GM18519 (cell line): Measurements from ENCODE around the gene ANKRD26.
A peak's percentile ranks its signal among the peaks of the same experiment; 100 is the strongest.
"Not testable (repeated sequence)": the region's sequence is repeated elsewhere in the genome, so short reads cannot be mapped to it uniquely, and the experiment has no call there.

Experiments used
- ATAC-seq: cut with Tn5 transposase; IDR thresholded peaks from one replicate; pipeline ENCODE4 v1.9.1; 2021; ENCODE audit warnings: mild to moderate bottlenecking, moderate library complexity; ENCODE audit not compliant: unreplicated experiment, low FRiP score

Gene ANKRD26

DNA sequence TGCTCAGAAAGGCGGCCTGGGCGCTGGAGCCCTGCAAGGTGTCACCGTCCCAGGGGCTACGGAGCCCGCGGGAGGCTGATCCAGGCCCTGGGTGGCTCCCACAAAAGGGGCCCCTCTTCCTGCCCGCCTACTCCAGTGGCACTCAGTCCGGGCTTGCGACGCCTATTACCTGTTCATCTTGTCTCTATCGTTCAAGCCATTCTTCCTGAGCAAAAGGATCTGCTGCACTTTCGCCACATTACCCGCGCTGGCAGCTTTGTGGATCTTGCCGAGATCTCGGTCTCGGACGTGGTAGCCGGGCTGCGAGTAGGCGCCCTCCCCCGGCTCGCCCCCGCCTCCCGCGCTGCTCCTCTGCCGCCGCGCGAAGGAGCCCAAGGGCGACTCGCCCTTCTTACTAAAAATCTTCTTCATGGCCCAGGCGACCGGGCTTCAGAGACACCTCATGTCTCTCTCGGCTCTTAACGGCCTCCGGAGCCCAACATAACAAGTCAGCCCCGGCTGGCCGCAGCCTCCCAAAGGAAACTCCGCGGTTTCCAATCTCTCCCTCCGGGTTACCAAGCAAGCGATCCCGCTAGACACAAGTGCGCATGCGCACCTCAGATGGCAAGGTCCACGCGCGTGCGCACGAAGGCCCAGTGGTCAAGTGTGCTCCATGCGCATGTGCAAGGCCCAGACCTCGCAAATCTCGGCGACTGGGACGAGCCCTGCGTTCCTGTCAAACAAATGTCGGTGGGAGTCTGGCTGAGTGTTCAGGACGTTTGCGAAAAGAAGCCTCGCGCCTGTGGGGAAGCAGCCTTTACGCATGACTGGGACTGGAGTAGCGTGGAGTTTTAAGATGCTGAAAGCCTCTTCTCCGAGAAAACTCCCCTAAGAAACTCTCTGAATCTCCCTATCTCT is at the start of gene ANKRD26:
TSS of gene ANKRD26 (minus strand) at position 579 of the 897 bp plus-strand sequence. CDS start at position 411, 168 bp downstream.
- ATAC-seq = peak; percentile 54

DNA sequence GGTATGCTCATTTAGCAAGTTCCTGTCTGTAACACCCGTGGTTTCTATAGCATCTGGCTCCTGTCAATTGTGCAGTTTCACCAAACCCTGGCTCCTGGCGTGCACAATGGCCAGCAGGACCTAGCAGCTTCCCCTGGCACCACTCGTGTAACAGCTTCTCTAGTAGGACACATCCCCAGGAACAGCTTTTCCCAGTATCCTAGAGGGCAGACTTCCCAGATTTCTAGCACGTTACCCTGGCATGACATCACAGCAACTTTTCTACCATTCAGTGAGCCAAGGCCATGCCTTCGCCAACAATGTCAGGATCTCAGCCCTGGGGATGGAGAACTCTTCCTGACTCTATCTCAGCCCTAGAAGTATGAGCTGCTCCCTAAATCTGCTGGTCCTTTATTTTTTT is 47.4 kb upstream of the ANKRD26 start:
- ATAC-seq = no peak

DNA sequence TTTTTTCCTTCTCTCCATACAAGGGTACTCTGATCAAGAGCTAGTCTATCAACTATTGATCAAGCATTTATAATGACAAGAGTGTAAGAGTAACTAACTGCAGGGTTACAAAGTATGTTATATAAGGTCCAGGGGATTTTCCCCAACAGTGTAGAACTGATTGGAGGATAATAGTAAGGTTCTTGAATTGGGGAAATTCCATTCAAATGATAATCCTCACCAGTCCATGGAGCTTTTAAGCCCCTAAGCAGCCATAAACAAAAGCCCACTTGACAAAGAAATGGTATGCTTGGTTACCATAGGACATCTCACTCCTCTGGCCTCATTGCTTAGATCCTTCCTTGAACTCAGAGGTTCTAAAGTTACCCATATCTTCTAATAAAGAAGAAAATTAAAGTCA is 45.6 kb upstream of the ANKRD26 start:
- no peak for ATAC-seq

DNA sequence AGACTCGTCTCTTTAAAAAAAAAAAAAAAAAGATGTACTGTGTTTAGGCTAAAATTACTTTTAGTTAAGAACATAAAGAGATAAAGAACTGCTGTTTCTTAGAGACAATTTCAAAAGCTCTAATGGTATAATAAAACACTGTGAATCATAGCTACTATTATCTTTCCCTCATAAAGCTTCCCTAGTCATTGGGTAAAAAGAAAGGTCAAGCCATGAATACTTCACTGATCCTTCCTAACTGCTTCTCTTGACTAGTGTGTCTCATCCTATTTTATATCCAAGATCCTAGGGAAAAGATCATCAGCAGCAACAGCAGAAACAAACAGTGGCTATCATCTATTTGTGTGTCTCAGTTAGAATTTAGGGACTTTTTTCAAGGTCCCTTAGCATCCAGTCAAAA is 43.4 kb upstream of the ANKRD26 start:
- ATAC-seq = no peak

DNA sequence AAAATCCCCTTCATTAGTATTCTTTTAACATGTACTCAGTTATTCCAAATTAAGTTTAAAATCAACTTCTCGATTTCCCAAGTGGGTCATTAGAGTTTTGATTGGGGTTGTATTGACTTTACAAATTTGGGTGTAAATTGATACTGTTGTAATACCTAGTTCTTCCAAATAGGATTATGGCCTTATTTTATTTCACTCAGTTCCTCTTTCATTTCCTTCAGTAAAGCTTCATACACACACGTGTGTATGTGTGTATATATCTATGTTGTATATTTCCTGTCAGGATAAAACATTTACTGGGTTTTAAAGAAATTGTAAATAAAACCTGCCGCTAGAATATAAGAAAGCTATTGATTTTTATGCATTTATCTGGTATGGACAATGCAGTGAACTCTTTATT is 38.0 kb upstream of the ANKRD26 start:
- no peak for ATAC-seq

DNA sequence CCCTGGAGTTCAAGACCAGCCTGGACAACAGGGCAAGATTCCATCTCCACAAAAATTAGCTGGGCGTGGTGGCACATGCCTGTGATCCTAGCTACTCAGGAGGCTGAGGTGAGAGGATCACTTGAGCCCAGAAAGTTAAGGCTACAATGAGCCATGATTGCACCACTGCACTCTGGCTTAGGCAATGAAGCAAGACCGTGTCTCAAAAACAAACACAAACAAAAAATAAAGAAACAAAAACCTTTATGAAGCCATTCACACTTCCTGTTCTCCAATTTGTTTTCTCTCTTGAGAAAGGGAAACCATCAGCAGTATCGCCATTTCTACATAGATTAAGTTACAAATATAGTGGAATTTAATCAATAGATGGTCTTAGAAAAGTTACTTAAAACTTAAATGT is 34.1 kb upstream of the ANKRD26 start:
- no peak for ATAC-seq

DNA sequence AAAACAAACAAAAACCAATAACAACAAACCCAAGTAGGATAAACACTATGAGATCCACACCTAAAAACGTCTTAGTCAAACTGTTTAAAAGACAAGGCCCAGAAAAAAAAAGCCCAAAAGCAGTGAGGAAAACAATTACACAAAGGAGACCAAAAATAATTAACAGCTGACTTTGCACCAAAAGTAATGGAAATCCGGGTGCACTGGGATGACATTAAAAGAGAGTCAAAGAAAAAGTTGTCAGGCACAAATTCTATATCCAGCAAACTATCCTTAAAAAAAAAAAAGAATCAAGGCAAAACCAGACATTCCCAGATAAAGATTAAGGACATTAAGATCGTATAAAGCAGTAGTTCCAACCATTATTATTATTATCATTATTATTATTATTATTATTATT is 7.9 kb upstream of the ANKRD26 start:
- no peak for ATAC-seq

DNA sequence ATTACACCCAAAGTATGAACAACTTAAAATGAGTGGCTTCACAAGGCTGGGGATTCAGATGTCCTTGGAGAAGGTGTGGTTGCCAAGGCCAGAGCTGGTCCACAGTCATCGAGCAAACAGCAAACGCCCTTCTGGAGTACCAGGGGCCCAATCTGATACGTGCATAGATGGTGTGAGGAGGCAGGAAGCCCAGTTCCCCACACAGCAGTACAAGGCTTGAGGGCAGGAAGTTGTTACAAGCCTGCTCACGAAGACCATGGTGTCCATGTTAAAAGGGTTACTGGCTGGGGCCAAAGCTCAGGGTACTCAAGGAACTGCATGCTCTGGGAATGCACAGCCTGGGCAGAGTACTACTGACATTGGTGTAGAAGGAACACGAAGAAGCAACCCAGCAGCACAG is 4.6 kb upstream of the ANKRD26 start:
- ATAC-seq = no peak

DNA sequence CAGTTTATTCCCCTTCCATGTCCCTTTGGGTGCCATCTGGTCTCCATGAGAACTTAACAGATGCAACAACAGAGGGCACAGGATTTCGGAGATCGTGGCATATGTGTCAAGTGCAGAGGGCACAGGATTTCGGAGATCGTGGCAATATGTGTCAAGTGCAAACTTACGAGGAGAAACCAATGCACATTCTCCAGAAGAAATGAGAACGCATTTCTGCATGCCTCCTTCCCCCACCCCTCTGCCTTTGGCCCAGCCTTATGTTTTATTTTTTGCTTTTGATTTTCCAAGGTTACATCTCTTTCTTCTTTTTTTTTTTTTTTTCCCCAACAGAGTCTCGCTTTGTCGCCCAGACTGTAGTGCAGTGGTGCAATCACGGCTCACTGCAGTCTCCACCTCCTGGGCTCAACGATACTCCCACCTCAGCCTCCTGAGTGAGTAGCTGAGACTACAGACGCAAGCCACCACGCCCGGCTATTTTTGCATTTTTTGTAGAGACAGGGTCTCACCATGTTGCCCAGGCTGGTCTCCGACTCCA is 586 bp upstream of the ANKRD26 start:
- ATAC-seq = no peak

DNA sequence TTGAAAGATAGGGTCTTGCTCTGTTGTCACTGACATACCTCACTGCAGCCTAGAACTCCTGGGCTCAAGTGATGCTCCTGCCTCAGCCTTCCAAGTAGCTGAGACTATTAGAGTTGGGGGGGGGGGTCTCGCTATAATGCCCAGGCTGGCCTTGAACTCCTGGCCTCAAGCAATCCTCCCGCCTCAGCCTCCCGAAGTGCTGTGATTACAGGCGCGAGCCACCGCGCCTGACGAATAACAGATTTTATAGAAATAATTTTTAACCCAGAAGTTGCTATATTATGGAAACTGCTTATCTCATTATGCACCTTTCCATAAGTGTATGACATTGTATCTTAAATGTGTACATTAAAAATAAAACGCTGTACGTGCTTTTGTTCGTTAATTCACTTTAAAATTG is 846 bp downstream of the ANKRD26 start:
- ATAC-seq = no peak

DNA sequence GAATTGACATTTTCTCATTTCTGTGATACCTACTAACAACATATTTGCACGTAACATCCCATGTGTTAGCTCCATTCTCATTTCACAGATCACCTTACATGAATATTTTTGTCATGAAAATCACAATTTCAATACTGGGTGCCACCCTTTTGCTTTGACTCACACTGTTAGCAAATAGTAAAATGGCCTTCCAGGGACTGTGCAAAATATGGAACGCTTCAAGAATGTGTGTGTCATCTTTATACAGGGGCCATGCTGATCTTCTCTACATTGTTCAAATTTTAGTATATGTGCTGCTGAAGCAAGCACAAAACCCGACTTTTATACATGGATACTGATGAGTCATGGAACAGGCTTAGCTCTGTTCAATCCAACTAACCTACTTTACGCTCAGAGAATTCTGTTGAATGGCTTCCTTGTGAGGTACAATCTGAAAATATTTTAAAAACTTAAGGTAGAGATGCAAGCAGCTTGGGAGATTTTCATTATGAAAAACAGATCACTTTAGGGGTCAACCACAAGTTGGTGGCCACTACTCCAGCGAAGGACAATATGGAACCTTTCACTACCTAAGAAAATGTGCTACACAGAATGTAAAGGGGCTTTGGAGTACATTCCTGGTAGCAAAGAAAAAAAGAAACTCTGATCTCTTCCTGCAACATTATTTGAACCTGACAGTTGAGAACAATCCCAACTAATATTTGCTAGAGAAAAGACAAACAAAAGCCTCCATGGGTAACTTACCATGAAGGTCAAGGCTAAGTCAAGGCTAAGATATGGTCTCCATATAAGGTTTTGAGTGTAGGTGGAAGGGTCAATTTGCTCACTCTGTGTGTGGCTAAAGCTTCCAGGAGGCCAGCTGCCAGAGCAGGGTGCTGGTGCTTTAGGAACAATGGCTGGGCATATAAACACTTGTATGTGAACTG is 11.9 kb downstream of the ANKRD26 start:
- no peak for ATAC-seq

DNA sequence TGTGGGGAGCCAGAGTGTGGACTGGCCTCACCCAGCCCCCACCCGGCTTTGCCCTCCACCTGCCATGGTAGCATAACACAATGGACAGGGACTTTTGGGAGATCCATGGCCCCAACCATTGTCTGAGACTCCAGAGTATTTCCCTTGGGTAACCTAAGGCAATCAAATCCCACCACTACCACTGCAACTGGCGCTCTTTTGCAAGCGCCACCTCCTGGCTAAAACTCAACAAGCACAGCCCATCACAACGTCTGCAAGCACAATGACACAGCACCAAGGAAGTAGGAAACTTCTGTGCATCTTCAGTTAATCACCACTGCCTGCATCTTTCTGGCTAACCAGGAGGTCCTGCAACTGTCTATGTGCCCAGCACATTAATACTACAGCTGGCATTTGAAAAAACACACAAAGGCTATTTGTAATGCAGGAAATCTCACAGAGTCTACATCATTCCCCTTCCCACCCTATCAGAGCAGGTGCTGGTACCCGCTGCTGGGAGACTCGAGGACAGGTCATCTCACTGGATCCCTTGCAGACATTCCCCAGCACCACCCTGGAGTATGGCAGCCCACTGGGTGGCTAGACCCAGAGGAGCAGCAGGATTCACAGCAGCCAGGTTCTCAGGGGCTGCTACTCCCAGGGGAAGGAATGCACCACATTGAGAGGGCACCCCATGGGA is 27.7 kb downstream of the ANKRD26 start:
- no peak for ATAC-seq

DNA sequence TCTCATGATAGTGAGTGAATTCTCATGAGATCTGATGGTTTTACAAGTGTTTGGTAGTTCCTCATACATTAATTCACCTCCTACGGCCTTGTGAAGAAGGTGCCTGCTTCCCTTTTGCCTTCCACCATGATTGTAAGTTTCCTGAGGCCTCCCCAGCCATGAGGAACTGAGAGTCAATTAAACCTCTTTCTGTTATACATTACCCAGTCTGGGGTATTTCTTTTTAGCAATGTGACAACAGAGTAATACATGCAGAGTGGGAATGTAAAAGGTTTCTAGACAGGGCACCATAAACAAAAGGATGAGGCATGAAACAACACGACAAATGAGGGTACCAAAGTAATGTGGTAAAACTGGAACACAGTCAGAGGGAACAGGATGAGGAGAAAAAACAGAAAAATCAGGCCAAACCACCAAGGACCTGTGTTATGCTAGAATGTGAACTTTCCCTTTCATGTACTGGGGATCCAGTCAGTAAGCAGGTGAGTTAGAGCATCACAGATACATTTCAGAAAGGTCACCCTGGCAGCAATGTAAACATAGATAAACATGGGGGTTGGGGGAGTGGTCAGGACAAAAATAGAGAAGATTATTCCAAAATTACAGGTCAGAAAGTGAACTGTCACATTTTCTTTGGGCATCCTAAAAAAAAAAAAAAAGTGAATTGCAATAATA is 31.9 kb downstream of the ANKRD26 start:
- ATAC-seq = no peak

DNA sequence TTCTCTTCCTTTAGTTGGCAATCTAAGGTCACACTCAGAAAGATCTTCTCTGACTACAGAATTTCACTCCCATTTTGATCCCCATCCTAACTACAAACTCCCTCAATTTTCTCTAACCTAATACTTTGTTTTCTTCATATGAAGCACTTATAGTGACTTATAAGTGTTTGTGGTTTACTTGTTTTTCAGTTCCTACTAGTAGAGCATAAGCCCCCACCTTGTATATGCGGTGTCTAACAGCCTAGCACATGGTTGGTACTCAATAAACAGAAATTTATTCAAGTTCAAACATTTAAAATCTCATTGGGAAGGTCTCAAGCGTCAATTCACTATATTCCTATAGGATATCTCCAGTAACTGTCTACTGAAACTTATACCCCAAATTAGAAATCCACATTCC is 35.2 kb downstream of the ANKRD26 start:
- no peak for ATAC-seq

DNA sequence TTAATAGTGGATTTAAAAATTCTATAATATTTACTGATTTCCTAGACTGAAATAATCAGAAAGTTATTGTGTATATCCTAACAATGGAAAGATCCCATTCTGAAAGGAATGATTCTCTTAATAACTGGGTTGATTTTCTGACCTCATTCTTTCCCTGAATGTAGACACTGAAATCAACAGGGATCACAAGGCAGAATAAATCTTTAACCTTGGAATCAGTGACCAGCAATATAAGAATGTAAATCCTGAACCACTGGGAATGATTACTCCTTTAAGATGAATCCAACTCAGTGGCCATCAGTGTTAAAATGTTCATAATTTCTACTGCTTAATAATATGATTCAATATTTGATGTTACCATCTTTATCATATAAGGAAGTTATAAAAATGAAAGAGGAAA is 47.6 kb downstream of the ANKRD26 start:
- no peak for ATAC-seq

DNA sequence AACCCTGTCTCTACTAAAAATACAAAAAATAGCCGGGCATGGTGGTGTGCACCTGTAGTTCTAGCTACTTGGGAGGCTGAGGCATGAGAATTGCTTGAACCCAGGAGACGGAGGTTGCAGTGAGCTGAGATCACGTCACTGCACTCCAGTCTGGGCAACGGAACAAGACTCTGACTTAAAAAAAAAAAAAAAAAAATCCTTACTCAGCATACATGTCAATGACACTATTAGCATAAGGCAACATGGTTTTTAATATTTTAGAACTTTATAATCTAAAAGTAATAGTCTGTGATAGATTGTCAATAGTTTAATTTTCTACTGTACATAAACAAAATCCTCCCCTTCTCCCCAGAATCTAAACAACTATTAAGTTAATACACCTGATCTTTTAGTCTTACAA is 55.0 kb downstream of the ANKRD26 start:
- ATAC-seq = not testable (repeated sequence)

DNA sequence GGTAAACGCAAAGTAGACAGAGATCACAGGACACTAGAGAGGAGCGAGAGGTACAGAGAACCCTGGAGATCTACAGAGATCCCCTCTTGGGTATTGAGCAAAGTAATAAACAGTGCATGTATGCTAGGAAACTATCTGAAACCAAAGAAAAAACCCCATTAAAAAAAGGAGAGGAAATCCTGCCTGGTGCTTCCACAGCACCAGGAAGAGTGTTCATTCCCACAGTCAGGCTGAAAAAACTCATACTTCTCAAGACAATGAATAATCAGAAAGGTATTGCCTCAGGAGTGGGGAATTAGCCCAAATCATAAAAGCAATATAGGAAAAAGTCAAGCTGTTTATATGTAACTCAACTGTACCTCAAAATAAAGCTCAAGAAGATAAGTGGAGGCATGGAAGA is 59.1 kb downstream of the ANKRD26 start:
- ATAC-seq = no peak

DNA sequence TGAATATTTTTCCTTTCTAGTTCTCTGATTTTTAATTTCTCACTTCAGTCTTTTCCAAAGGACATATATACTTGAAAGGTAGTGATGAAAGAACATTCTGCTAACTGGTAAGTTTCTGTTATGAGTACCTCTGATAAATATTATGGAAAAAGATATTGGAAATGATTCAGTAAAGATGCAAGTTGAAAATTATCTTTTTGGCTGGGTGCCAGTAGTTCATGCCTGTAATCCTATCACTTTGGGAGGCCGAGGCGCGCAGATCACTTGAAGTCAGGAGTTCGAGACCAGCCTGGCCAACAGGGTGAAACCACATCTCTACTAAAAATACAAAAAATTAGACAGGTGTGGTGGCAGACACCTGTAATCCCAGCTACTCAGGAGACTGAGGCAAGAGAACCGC is 62.1 kb downstream of the ANKRD26 start:
- ATAC-seq = no peak

DNA sequence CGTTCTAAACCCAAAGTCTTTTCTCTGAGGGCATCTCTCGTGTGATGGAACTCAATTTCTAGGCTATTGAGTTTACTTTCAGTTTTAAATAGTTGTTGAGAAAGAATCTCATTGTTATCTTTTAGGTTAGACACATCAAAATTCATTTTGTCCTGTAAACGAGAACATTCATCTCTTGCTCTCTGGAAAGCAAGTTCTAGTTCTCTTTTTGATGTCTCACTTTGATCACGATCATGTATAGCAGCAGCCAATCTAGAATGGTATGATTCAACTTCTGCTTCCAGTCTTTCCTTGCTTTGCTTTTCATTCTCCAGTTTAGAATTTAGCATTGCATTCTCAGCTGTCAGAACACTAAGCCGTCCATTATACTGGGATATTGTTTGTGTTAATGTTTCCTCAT is 65.1 kb downstream of the ANKRD26 start:
- ATAC-seq = no peak

DNA sequence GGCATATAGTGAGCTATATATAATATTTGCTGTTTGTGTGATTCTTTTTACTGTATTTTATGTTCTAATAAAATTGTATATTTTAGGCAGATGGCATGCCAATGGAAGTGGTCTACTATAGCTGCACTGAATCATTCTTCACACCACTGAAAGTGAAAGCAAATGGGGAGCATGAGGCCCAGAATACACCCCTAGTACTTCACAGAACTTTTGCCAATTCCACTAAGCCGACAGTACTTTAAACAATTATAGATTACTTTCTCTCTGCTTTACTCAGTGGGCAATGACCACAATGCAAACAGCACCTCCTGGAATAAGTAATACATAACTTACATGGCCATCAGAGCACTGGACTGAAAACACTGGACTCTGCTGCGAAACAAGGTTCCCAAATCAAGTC is 70.2 kb downstream of the ANKRD26 start:
- no peak for ATAC-seq
